ENCODE results near the gene ROBO1. TPM values are rescaled to one million over a fixed set of nuclear protein-coding genes. Genes with fewer than 3 reads are reported as not detected.

The ROBO1 gene
- total RNA-seq, 1 donor from 2014 or later: 71.7 TPM

DNA sequence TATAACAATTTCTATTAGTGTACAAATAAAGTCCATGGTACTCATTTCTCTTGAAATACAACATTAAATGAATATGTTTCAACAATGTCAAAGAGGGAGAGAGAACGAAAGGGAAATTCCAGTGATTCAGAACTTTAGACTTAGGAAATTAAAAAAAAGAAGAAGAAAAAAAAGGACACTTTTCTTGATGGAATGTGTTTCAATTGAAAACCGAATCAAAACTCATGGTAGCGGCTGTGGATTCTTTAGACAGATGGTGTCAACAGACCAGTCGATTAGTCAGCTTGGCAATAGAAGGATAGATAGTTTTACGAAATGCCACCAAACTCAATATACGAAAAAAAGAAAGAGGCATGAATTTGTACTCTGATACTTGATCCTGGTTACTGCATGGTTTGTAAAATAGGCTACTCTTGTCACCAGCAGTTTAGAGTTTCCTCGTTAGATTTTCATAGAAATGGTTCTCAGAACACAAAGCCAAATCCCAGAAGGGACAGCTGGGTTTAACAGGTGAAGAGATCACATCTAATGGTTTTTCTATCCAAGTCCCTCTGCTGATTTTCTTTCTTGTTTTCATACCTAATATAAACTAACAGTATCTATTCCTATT, 793.5 kb downstream of the ROBO1 start:
- no peaks in the 10 kb centered on the region for H3K36me3 ChIP-seq (ENCODE audit: insufficient read depth, low read length)
- Mint-ChIP-seq H3K27ac (ENCODE audit: unreplicated experiment) (peak overlapping the region; percentile 70), H3K36me3 (ENCODE audit: low read depth, unreplicated experiment) (peaks cover 3% of the 10 kb centered on the region), H3K9me3 (ENCODE audit: unreplicated experiment) (no peaks in the 10 kb centered on the region), H3K4me1 (ENCODE audit: low read depth, unreplicated experiment) (peaks cover 46% of the 10 kb centered on the region), H3K4me3 (ENCODE audit: unreplicated experiment) (no peak overlapping the region), H3K27me3 (ENCODE audit: low read depth, unreplicated experiment) (no peaks in the 10 kb centered on the region)
- peak overlapping the region; percentile 72 for H3K4me2 ChIP-seq (ENCODE audit: low read length)
- TF ChIP-seq, protein P1, sequence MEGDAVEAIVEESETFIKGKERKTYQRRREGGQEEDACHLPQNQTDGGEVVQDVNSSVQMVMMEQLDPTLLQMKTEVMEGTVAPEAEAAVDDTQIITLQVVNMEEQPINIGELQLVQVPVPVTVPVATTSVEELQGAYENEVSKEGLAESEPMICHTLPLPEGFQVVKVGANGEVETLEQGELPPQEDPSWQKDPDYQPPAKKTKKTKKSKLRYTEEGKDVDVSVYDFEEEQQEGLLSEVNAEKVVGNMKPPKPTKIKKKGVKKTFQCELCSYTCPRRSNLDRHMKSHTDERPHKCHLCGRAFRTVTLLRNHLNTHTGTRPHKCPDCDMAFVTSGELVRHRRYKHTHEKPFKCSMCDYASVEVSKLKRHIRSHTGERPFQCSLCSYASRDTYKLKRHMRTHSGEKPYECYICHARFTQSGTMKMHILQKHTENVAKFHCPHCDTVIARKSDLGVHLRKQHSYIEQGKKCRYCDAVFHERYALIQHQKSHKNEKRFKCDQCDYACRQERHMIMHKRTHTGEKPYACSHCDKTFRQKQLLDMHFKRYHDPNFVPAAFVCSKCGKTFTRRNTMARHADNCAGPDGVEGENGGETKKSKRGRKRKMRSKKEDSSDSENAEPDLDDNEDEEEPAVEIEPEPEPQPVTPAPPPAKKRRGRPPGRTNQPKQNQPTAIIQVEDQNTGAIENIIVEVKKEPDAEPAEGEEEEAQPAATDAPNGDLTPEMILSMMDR (IDR thresholded peaks at IDR 0.05; ENCODE audit: insufficient read depth, low read depth, low read length): no peak
- TF ChIP-seq EZH2 (IDR thresholded peaks at IDR 0.05; ENCODE audit: insufficient read depth, low read length): no peak
- peaks cover 25% of the 10 kb centered on the region for H3K4me1 ChIP-seq (ENCODE audit: insufficient read depth, low read length)
- peak overlapping the region; percentile 8 for H2AFZ ChIP-seq (ENCODE audit: low read depth, low read length)
- FAIRE-seq: no peak
- H3K27ac ChIP-seq (ENCODE audit: low read depth, low read length): peak overlapping the region; percentile 64
- peak; percentile 76 for DNase-seq (ENCODE audit: low read depth)
- no peaks in the 10 kb centered on the region for H3K9me3 ChIP-seq (ENCODE audit: insufficient read depth, low read depth, low read length)
- H3K9ac ChIP-seq (ENCODE audit: low read length): peak overlapping the region; percentile 25
- no peaks in the 10 kb centered on the region for H4K20me1 ChIP-seq (ENCODE audit: insufficient read depth, low read length)
- no peaks in the 10 kb centered on the region for H3K27me3 ChIP-seq (ENCODE audit: insufficient read depth, low read length)
- H3K4me3 ChIP-seq (ENCODE audit: insufficient read depth, low read depth, low read length): no peak overlapping the region
- peaks cover 21% of the 10 kb centered on the region for H3K79me2 ChIP-seq (ENCODE audit: insufficient read depth, low read length)

DNA sequence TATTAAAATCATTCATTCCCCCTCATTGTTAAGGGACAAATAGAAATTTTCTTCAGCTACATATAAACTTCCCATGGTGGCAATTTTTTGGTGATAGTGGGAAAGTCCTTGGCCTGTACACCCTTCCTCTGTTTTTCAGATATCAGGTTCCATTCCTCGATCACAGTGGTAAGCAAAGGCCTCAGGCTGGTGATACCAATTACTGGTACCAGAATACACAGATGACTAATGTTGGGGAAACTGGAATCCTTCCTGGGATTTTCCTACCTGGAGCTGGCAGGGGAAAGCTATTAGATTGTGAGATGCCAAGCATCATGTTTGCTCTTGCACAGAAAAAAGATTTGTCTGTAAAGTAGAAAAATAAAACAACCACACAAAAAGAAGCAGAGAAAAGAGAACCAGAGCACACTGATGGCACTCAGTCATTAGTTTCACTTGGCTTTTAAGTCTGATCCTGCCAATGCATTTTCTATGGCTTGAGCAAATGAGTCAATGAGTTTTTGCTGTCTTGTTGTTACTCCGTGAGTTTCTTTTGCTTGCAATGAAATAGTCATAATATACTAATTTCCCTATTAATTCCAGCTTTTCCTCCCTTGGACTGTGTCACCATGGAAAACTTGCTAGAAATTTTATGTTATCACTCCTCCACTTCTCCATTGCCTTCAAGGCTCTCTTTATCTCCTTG, 795.0 kb downstream of the ROBO1 start:
- Mint-ChIP-seq H3K4me3 (ENCODE audit: unreplicated experiment) (no peak overlapping the region), H3K27ac (ENCODE audit: unreplicated experiment) (no peak overlapping the region), H3K36me3 (ENCODE audit: low read depth, unreplicated experiment) (peaks cover 3% of the 10 kb centered on the region), H3K4me1 (ENCODE audit: low read depth, unreplicated experiment) (peaks cover 37% of the 10 kb centered on the region), H3K9me3 (ENCODE audit: unreplicated experiment) (no peaks in the 10 kb centered on the region), H3K27me3 (ENCODE audit: low read depth, unreplicated experiment) (no peaks in the 10 kb centered on the region)
- H3K27me3 ChIP-seq (ENCODE audit: insufficient read depth, low read length): no peaks in the 10 kb centered on the region
- DNase-seq (ENCODE audit: low read depth) (no peak), FAIRE-seq (no peak)
- no peak overlapping the region for H3K4me2 ChIP-seq (ENCODE audit: low read length)
- H3K27ac ChIP-seq (ENCODE audit: low read depth, low read length): no peak overlapping the region
- H3K4me3 ChIP-seq (ENCODE audit: insufficient read depth, low read depth, low read length): no peak overlapping the region
- no peak overlapping the region for H3K9ac ChIP-seq (ENCODE audit: low read length)
- no peak overlapping the region for H2AFZ ChIP-seq (ENCODE audit: low read depth, low read length)
- no peaks in the 10 kb centered on the region for H4K20me1 ChIP-seq (ENCODE audit: insufficient read depth, low read length)
- peaks cover 16% of the 10 kb centered on the region for H3K79me2 ChIP-seq (ENCODE audit: insufficient read depth, low read length)
- no peaks in the 10 kb centered on the region for H3K9me3 ChIP-seq (ENCODE audit: insufficient read depth, low read depth, low read length)
- no peak for TF ChIP-seq EZH2 (IDR thresholded peaks at IDR 0.05; ENCODE audit: insufficient read depth, low read length)
- TF ChIP-seq, protein P1 (IDR thresholded peaks at IDR 0.05; ENCODE audit: insufficient read depth, low read depth, low read length): no peak
- peaks cover 23% of the 10 kb centered on the region for H3K4me1 ChIP-seq (ENCODE audit: insufficient read depth, low read length)
- no peaks in the 10 kb centered on the region for H3K36me3 ChIP-seq (ENCODE audit: insufficient read depth, low read length)

DNA sequence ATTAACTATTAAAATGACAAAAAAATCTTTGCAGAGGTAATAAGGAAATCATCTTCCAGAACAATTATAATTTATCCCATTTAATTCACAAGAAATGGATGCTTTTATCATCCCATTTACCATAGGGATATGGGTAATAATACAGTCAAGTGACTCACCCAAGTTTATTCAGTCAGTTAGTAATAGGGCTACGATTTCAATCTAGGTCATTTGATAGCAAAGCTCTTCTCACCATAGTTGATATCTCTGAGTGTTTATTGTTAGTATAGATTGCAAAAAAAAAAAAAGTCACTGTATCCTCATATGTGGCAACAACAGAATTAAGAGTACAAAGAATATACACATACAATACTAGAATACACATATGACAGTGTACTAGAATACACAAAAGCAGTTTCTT, 797.1 kb downstream of the ROBO1 start:
- no peak overlapping the region for H3K4me3 Mint-ChIP-seq (ENCODE audit: unreplicated experiment)
- Histone ChIP-seq H3K4me1 (ENCODE audit: insufficient read depth, low read length) (peaks cover 8% of the 10 kb centered on the region), H3K79me2 (ENCODE audit: insufficient read depth, low read length) (peaks cover 6% of the 10 kb centered on the region), H3K9ac (ENCODE audit: low read length) (no peak overlapping the region), H3K4me2 (ENCODE audit: low read length) (no peak overlapping the region), H2AFZ (ENCODE audit: low read depth, low read length) (no peak overlapping the region), H3K36me3 (ENCODE audit: insufficient read depth, low read length) (no peaks in the 10 kb centered on the region), H3K4me3 (ENCODE audit: insufficient read depth, low read depth, low read length) (no peak overlapping the region), H4K20me1 (ENCODE audit: insufficient read depth, low read length) (no peaks in the 10 kb centered on the region), H3K27ac (ENCODE audit: low read depth, low read length) (no peak overlapping the region), H3K9me3 (ENCODE audit: insufficient read depth, low read depth, low read length) (no peaks in the 10 kb centered on the region), H3K27me3 (ENCODE audit: insufficient read depth, low read length) (no peaks in the 10 kb centered on the region)
- DNase-seq (ENCODE audit: low read depth) (no peak), FAIRE-seq (no peak)
- H3K36me3 Mint-ChIP-seq (ENCODE audit: low read depth, unreplicated experiment): peaks cover 3% of the 10 kb centered on the region
- peaks cover 23% of the 10 kb centered on the region for H3K4me1 Mint-ChIP-seq (ENCODE audit: low read depth, unreplicated experiment)
- TF ChIP-seq EZH2 (IDR thresholded peaks at IDR 0.05; ENCODE audit: insufficient read depth, low read length): no peak
- TF ChIP-seq, protein P1 (IDR thresholded peaks at IDR 0.05; ENCODE audit: insufficient read depth, low read depth, low read length): no peak
- no peak overlapping the region for H3K27ac Mint-ChIP-seq (ENCODE audit: unreplicated experiment)
- H3K27me3 Mint-ChIP-seq (ENCODE audit: low read depth, unreplicated experiment): no peaks in the 10 kb centered on the region
- no peaks in the 10 kb centered on the region for H3K9me3 Mint-ChIP-seq (ENCODE audit: unreplicated experiment)
